Osteocyte (in vitro differentiated cells): Measurements from ENCODE around the gene CROCC2. TPM values are rescaled to one million over a fixed set of nuclear protein-coding genes. Genes with fewer than 3 reads are reported as not detected.

Experiments used
- DNase-seq: peaks from one replicate; pipeline ENCODE4 v3.0.0; 2021; ENCODE audit warnings: mixed read lengths; ENCODE audit not compliant: unreplicated experiment; ENCODE audit errors: extremely low spot score
- H3K27ac Mint-ChIP-seq: one replicate; pipeline ENCODE4 v1.8.0; 2021; ENCODE audit warnings: mild to moderate bottlenecking, mixed read lengths; ENCODE audit not compliant: unreplicated experiment
- H3K27me3 Mint-ChIP-seq: one replicate; pipeline ENCODE4 v1.8.0; 2021; ENCODE audit warnings: mixed read lengths; ENCODE audit not compliant: unreplicated experiment
- H3K36me3 Mint-ChIP-seq: one replicate; pipeline ENCODE4 v1.8.0; 2021; ENCODE audit warnings: mixed read lengths; ENCODE audit not compliant: unreplicated experiment
- H3K4me1 Mint-ChIP-seq: one replicate; pipeline ENCODE4 v1.8.0; 2021; ENCODE audit warnings: mixed read lengths; ENCODE audit not compliant: unreplicated experiment
- H3K4me3 Mint-ChIP-seq: one replicate; pipeline ENCODE4 v1.8.0; 2021; ENCODE audit warnings: mild to moderate bottlenecking, moderate library complexity, mixed read lengths; ENCODE audit not compliant: unreplicated experiment
- H3K9me3 Mint-ChIP-seq: one replicate; pipeline ENCODE4 v1.8.0; 2021; ENCODE audit warnings: mixed read lengths; ENCODE audit not compliant: unreplicated experiment
- CTCF ChIP-seq: fragments of 200-600 bp; sonication (generic); IDR thresholded peaks from 2 replicates; pipeline ENCODE4 v1.5.0; 2021; ENCODE audit warnings: antibody characterized with exemption, mild to moderate bottlenecking, moderate library complexity
- total RNA-seq: library from RNA; stranded (reverse); gene quantifications from 2 replicates; pipeline ENCODE4 v1.2.1, GENCODE V29; 2021

The CROCC2 gene
- total RNA-seq, 1 donor from 2014 or later: not detected

GRCh38 chr2:240982821-240983281 lies 76.7 kb downstream of the CROCC2 start:
- H3K36me3 Mint-ChIP-seq: no peaks in the 10 kb centered on the region
- TF ChIP-seq CTCF: no peak
- peaks cover 25% of the 10 kb centered on the region for H3K27me3 Mint-ChIP-seq
- H3K9me3 Mint-ChIP-seq: no peaks in the 10 kb centered on the region
- DNase-seq: no peak
- peaks cover 12% of the 10 kb centered on the region for H3K4me1 Mint-ChIP-seq
- H3K4me3 Mint-ChIP-seq: no peak overlapping the region
- H3K27ac Mint-ChIP-seq: no peak overlapping the region

GRCh38 chr2:240983361-240983995 lies 77.3 kb downstream of the CROCC2 start:
- Mint-ChIP-seq H3K27me3 (peaks cover 25% of the 10 kb centered on the region), H3K4me1 (peaks cover 18% of the 10 kb centered on the region), H3K36me3 (no peaks in the 10 kb centered on the region), H3K9me3 (no peaks in the 10 kb centered on the region), H3K4me3 (no peak overlapping the region), H3K27ac (no peak overlapping the region)
- TF ChIP-seq CTCF: peak; percentile 56
- DNase-seq: no peak

- Mint-ChIP-seq H3K36me3 (no peaks in the 10 kb centered on the region), H3K4me1 (peaks cover 23% of the 10 kb centered on the region), H3K9me3 (no peaks in the 10 kb centered on the region), H3K27ac (no peak overlapping the region), H3K27me3 (peaks cover 25% of the 10 kb centered on the region), H3K4me3 (no peak overlapping the region)
- no peak for DNase-seq
- TF ChIP-seq CTCF: no peak
Measured at GRCh38 chr2:240983996-240984498, 77.9 kb downstream of the CROCC2 start.

- no peak for DNase-seq
- Mint-ChIP-seq H3K27me3 (peaks cover 24% of the 10 kb centered on the region), H3K36me3 (no peaks in the 10 kb centered on the region), H3K9me3 (no peaks in the 10 kb centered on the region), H3K27ac (no peak overlapping the region), H3K4me1 (peaks cover 23% of the 10 kb centered on the region), H3K4me3 (no peak overlapping the region)
- TF ChIP-seq CTCF: no peak
Measured at GRCh38 chr2:240985881-240986786, 80.0 kb downstream of the CROCC2 start.
